ENCODE measurements around the gene USH2A. TPM values are rescaled to one million over a fixed set of nuclear protein-coding genes. Genes with fewer than 3 reads are reported as not detected.

The USH2A gene
- total RNA-seq, 6 donors from 2014 or later = under 0.01 to 0.11 TPM; not detected in 4

DNA sequence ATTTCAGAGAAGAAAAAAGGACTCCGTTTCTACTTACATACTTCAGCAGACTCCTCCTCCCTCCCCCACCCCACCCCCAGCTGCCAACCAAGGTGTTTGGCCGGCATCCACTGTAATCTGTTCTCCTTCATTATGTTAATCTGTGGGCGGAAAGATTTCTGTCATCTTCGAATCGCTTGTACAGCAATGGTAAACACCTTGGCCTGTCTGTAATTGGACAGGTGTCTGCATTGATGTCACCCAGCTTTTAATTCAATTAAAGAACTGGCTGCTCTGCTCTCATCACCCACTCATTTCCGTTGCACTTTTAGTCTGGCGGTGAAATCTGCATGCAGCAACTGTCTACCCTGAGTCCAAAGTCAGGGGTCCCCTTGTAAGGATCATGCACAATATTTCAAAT is 368.6 kb downstream of the USH2A start:
- no peak for TF ChIP-seq POLR2A (IDR thresholded peaks at IDR 0.05)
- TF ChIP-seq, protein P1, sequence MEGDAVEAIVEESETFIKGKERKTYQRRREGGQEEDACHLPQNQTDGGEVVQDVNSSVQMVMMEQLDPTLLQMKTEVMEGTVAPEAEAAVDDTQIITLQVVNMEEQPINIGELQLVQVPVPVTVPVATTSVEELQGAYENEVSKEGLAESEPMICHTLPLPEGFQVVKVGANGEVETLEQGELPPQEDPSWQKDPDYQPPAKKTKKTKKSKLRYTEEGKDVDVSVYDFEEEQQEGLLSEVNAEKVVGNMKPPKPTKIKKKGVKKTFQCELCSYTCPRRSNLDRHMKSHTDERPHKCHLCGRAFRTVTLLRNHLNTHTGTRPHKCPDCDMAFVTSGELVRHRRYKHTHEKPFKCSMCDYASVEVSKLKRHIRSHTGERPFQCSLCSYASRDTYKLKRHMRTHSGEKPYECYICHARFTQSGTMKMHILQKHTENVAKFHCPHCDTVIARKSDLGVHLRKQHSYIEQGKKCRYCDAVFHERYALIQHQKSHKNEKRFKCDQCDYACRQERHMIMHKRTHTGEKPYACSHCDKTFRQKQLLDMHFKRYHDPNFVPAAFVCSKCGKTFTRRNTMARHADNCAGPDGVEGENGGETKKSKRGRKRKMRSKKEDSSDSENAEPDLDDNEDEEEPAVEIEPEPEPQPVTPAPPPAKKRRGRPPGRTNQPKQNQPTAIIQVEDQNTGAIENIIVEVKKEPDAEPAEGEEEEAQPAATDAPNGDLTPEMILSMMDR (IDR thresholded peaks at IDR 0.05) = no peak
- no peak for TF ChIP-seq EP300 (IDR thresholded peaks at IDR 0.05)
- TF ChIP-seq POLR2AphosphoS5 (IDR thresholded peaks at IDR 0.05) = no peak
- Histone ChIP-seq H3K27me3 (no peaks in the 10 kb centered on the region), H3K9me3 (no peaks in the 10 kb centered on the region), H3K36me3 (no peaks in the 10 kb centered on the region), H3K4me1 (no peaks in the 10 kb centered on the region), H3K4me3 (no peak overlapping the region), H3K27ac (no peak overlapping the region)
- DNase-seq (no peak), ATAC-seq (ENCODE audit: low FRiP score in 2 of 2) (no peak)
- WGBS, 2 donors = 66 to 72% methylated on average over 7 of the region's 7 CpGs

DNA sequence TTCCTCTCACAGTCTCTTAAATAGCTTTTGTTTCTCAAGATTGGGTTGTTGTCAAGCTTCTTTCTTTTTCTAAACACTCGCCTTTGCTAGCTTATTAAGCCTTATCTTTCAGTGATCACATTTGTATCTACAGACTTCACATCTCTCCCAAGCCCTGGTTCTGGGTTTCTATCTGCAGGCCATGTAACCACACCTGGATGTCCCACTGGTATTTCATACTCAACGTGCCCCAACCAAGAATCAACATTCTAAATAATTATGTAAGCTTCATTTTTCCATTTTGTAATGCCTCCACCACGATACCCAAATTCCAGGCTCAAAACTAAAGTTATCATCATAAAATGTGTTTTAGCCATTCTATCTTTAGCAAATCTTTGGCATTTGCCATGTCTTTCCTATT is 372.2 kb downstream of the USH2A start:
- WGBS, 2 donors = 78 to 86% methylated on average over 3 of the region's 3 CpGs
- Histone ChIP-seq H3K4me3 (no peak overlapping the region), H3K36me3 (no peaks in the 10 kb centered on the region), H3K4me1 (no peaks in the 10 kb centered on the region), H3K9me3 (no peaks in the 10 kb centered on the region), H3K27ac (no peak overlapping the region), H3K27me3 (no peaks in the 10 kb centered on the region)
- DNase-seq = no peak
- no peak for ATAC-seq (ENCODE audit: low FRiP score in 2 of 2)
- TF ChIP-seq POLR2AphosphoS5 (IDR thresholded peaks at IDR 0.05) = no peak
- TF ChIP-seq EP300 (IDR thresholded peaks at IDR 0.05) = no peak
- TF ChIP-seq, protein P1 (IDR thresholded peaks at IDR 0.05) = no peak
- no peak for TF ChIP-seq POLR2A (IDR thresholded peaks at IDR 0.05)

DNA sequence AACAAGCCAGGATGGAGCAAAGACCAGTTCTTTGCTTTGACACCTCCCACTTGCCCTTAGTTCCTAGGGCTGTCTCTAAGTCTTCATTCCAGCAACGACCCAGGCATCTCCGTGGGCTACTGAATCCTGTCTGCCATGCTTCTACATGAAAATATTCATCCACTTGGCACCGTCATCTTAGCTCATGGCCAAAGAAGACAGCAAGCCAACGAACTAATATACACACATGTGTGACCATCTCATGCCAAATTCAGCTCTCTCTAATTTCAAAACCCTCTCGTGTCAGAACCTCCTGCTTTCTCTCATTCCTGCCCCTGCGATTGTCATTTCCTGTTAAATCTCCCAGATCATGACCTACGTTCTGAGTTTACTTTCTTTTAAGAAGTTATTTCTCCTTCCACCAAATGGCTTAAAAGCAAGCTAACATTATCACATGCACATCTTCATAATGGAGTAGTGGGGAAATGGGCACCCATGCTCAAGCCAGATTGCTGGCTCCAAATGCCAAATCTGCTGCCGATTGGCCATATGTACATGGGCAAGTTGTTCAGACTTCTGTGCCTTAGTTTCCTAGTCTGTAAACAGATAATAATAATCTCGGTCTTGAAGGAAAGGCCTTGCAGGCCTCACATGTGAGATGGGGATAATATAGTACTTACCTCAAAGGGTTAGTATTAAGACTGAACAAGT is 373.4 kb downstream of the USH2A start:
- TF ChIP-seq EP300 (IDR thresholded peaks at IDR 0.05) (no peak), POLR2A (IDR thresholded peaks at IDR 0.05) (no peak), POLR2AphosphoS5 (IDR thresholded peaks at IDR 0.05) (no peak)
- TF ChIP-seq, protein P1 (IDR thresholded peaks at IDR 0.05) = no peak
- ATAC-seq (ENCODE audit: low FRiP score in 2 of 2) (no peak), DNase-seq (no peak)
- Histone ChIP-seq H3K27ac (no peak overlapping the region), H3K4me1 (no peaks in the 10 kb centered on the region), H3K4me3 (no peak overlapping the region), H3K9me3 (no peaks in the 10 kb centered on the region), H3K36me3 (no peaks in the 10 kb centered on the region), H3K27me3 (no peaks in the 10 kb centered on the region)
- 74 to 80% methylated on average over 9 of the region's 9 CpGs for WGBS, 2 donors

DNA sequence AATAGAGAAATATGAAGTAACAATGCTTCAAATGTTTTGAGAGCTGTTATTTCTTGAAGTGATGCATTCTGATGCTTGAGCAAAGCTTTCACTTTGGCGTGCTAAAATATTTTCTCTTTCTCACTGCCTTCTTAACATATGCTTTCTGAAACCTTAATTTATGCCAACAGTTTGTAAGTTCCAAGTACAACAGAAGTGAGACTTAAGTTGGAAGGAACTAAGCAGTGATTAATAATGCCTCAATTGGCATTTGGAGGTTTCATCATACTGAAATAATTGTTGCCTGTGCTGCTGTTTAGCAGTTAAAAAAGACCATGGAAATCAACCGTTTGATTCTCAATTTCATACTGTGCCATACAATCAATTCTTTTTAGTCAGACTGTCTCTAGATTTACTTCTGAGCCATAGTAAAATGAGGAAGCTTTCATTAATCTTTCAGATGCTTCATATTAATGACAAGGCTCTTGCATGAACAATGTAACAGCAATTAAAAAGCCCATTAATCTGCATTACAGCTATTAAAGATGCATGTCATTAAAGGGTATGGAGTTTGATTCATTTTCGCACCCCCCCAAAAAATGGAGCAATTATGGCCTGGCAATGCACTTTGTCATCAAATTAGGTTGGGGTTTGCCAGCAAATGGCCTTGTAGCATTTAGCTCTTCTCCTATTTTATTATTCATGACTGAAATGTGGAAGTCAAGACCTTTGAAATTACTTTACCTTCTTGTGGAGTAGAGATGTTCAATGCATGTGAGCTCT is 375.3 kb downstream of the USH2A start:
- no peak for ATAC-seq (ENCODE audit: low FRiP score in 2 of 2)
- Histone ChIP-seq H3K4me1 (no peaks in the 10 kb centered on the region), H3K4me3 (no peak overlapping the region), H3K27me3 (no peaks in the 10 kb centered on the region), H3K9me3 (no peaks in the 10 kb centered on the region), H3K36me3 (no peaks in the 10 kb centered on the region), H3K27ac (no peak overlapping the region)
- no peak for TF ChIP-seq EP300 (IDR thresholded peaks at IDR 0.05)
- TF ChIP-seq POLR2A (IDR thresholded peaks at IDR 0.05) = no peak
- TF ChIP-seq, protein P1 (IDR thresholded peaks at IDR 0.05) = no peak
- no peak for TF ChIP-seq POLR2AphosphoS5 (IDR thresholded peaks at IDR 0.05)
- WGBS, 2 donors = 72 to 76% methylated on average over 3 of the region's 3 CpGs
- no peak for DNase-seq
